A549 (cell line): ENCODE data around the gene SORL1-AS1.

Experiments used
- ATAC-seq, 2 experiments: fragments of 200-7000 bp in 1 of 2; fragments of >200 bp in 1 of 2; cut with Nextera tagmentation in 1 of 2; cut with Tn5 transposase in 1 of 2; 3 replicates each; pipeline versions ENCODE4 v1.8.0 to v1.9.1; 2018 to 2020; ENCODE audit warnings: mild to moderate bottlenecking in 1 of 2, moderate library complexity in 1 of 2
- CTCF ChIA-PET: fragments of 300-600 bp; sonication (Branson Sonifier 250); formaldehyde crosslinking; extraction: SDS; loops from one replicate; lab custom pipeline; 2021; ENCODE audit warnings: antibody characterized with exemption, inconsistent platforms; lab: Yijun Ruan, JAX
- POLR2A ChIA-PET: fragments of 350-600 bp; formaldehyde crosslinking; extraction: SDS; loops from one replicate; lab custom pipeline; 2021; ENCODE audit warnings: antibody characterized with exemption, inconsistent platforms; lab: Yijun Ruan, JAX
- DNase-seq, 2 experiments: peaks; one replicate each; pipeline versions ENCODE4 v3.0.0 to v3.0.0-alpha.2; 2011 to 2016; ENCODE audit warnings: low read depth in 1 of 2, low spot score in 1 of 2
- FAIRE-seq: peaks from 2 replicates; lab custom pipeline; 2011; peaks lifted over from hg19 to GRCh38; lab: Jason Lieb, UNC
- H3K27ac ChIP-seq, 2 experiments: fragments of >200 bp; sonication (Bioruptor Twin); formaldehyde crosslinking; 3 replicates each; pipeline ENCODE4 v1.5.1; 2016 to 2017
- H3K4me1 ChIP-seq: fragments of >200 bp; sonication (Bioruptor Twin); formaldehyde crosslinking; 3 replicates; pipeline ENCODE4 v1.6.1; 2016
- H3K4me2 ChIP-seq: fragments of >200 bp; sonication (Bioruptor Twin); formaldehyde crosslinking; 3 replicates; pipeline ENCODE4 v1.6.1; 2016
- H3K4me3 ChIP-seq: fragments of >200 bp; sonication (Bioruptor Twin); formaldehyde crosslinking; 3 replicates; pipeline ENCODE4 v1.5.1; 2016
- H3K9me3 ChIP-seq: fragments of >200 bp; sonication (Bioruptor Twin); formaldehyde crosslinking; 3 replicates; pipeline ENCODE4 v1.6.1; 2016
- BHLHE40 ChIP-seq: IDR thresholded peaks from 2 replicates; pipeline ENCODE4 v1.6.1; 2012; ENCODE audit warnings: low read depth, low read length, inconsistent platforms
- CHD4 ChIP-seq: fragments of 200-600 bp; sonication (generic); IDR thresholded peaks from 2 replicates; pipeline ENCODE4 v1.6.1; 2016; ENCODE audit warnings: antibody characterized with exemption, mild to moderate bottlenecking, borderline replicate concordance
- E2F6 ChIP-seq: IDR thresholded peaks from 2 replicates; pipeline ENCODE4 v1.6.1; 2012; ENCODE audit warnings: low read depth, borderline replicate concordance
- EP300 ChIP-seq, 2 experiments: fragments of >200 bp; sonication (Bioruptor Twin); formaldehyde crosslinking; IDR thresholded peaks; 2 replicates in 1 of 2; 3 replicates in 1 of 2; pipeline ENCODE4 v1.6.1; 2016 to 2017
- FOSB ChIP-seq: fragments of 250-450 bp; sonication (Bioruptor Pico); IDR thresholded peaks from 2 replicates; pipeline ENCODE4 v1.5.0; 2020; ENCODE audit warnings: mild to moderate bottlenecking, moderate library complexity
- GATA3 ChIP-seq: IDR thresholded peaks from 2 replicates; pipeline ENCODE4 v1.6.1; 2012; ENCODE audit warnings: borderline replicate concordance
- HES2 ChIP-seq: fragments of >200 bp; sonication (Bioruptor Twin); formaldehyde crosslinking; IDR thresholded peaks from 2 replicates; pipeline ENCODE4 v1.6.1; 2016
- HMGXB4 ChIP-seq: fragments of 250-450 bp; sonication (Bioruptor Pico); IDR thresholded peaks from 2 replicates; pipeline ENCODE4 v1.5.0; 2021; ENCODE audit warnings: mild to moderate bottlenecking, moderate library complexity, borderline replicate concordance
- HOXB13 ChIP-seq: fragments of 250-450 bp; sonication (Bioruptor Pico); IDR thresholded peaks from 2 replicates; pipeline ENCODE4 v1.5.0; 2020; ENCODE audit warnings: low read depth, mild to moderate bottlenecking, moderate library complexity
- HOXB5 ChIP-seq: fragments of 250-450 bp; sonication (Bioruptor Pico); IDR thresholded peaks from 2 replicates; pipeline ENCODE4 v1.5.0; 2020; ENCODE audit warnings: mild to moderate bottlenecking, moderate library complexity
- JUN ChIP-seq, 2 experiments: fragments of >200 bp; sonication (Bioruptor Twin); formaldehyde crosslinking; IDR thresholded peaks; 2 replicates in 1 of 2; 3 replicates in 1 of 2; pipeline ENCODE4 v1.6.1; 2016 to 2017
- JUNB ChIP-seq: fragments of >200 bp; sonication (Bioruptor Twin); formaldehyde crosslinking; IDR thresholded peaks from 2 replicates; pipeline ENCODE4 v1.6.1; 2016
- KDM1A ChIP-seq: fragments of 200-600 bp; sonication (generic); IDR thresholded peaks from 2 replicates; pipeline ENCODE4 v1.6.1; 2016; ENCODE audit warnings: low read depth, mild to moderate bottlenecking
- MAFK ChIP-seq: fragments of 450-650 bp; IDR thresholded peaks from 2 replicates; pipeline ENCODE4 v1.6.1; 2014; ENCODE audit not compliant: partially characterized antibody
- MYC ChIP-seq: IDR thresholded peaks from 2 replicates; pipeline ENCODE4 v1.6.1; 2012; ENCODE audit warnings: mild to moderate bottlenecking, inconsistent platforms, low read length, improper control_type of control experiment, borderline replicate concordance
- POLR2A ChIP-seq: IDR thresholded peaks from 2 replicates; pipeline ENCODE4 v1.6.1; 2012; ENCODE audit warnings: mild to moderate bottlenecking, low read length
- POLR2AphosphoS2 ChIP-seq: conservative IDR thresholded peaks from 2 replicates; pipeline ENCODE4 v1.6.1; 2012; ENCODE audit warnings: low read length, improper control_type of control experiment, inconsistent platforms
- RAD21 ChIP-seq, 2 experiments: fragments of >200 bp in 1 of 2; sonication (Bioruptor Twin) in 1 of 2; formaldehyde crosslinking in 1 of 2; IDR thresholded peaks in 1 of 2; conservative IDR thresholded peaks in 1 of 2; 2 replicates in 1 of 2; 3 replicates in 1 of 2; pipeline ENCODE4 v1.6.1; 2012 to 2018; ENCODE audit warnings: inconsistent platforms in 1 of 2
- RARB ChIP-seq: fragments of 250-450 bp; sonication (Bioruptor Pico); IDR thresholded peaks from 2 replicates; pipeline ENCODE4 v1.8.0; 2021; ENCODE audit warnings: mild to moderate bottlenecking, moderate library complexity
- RFX5 ChIP-seq: fragments of 450-650 bp; IDR thresholded peaks from 2 replicates; pipeline ENCODE4 v1.7.1; 2014; ENCODE audit warnings: antibody characterized with exemption, mild to moderate bottlenecking, moderate library complexity
- RNF2 ChIP-seq: fragments of 200-600 bp; sonication (generic); IDR thresholded peaks from 2 replicates; pipeline ENCODE4 v1.6.1; 2016; ENCODE audit warnings: low read depth, mild to moderate bottlenecking, antibody characterized with exemption, moderate library complexity, borderline replicate concordance
- SMC3 ChIP-seq: fragments of >200 bp; sonication (Bioruptor Twin); formaldehyde crosslinking; IDR thresholded peaks from 3 replicates; pipeline ENCODE4 v1.6.1; 2018; ENCODE audit warnings: inconsistent platforms
- TFCP2L1 ChIP-seq: fragments of 250-450 bp; sonication (Bioruptor Pico); IDR thresholded peaks from 2 replicates; pipeline ENCODE4 v1.5.0; 2021; ENCODE audit warnings: mild to moderate bottlenecking
- ZC3H11A ChIP-seq: fragments of 450-650 bp; IDR thresholded peaks from 2 replicates; pipeline ENCODE4 v1.6.1; 2014; ENCODE audit warnings: antibody characterized with exemption, mild to moderate bottlenecking
- ZNF302 ChIP-seq: fragments of 250-450 bp; sonication (Bioruptor Pico); IDR thresholded peaks from 2 replicates; pipeline ENCODE4 v1.9.0; 2021; ENCODE audit warnings: inconsistent platforms, mild to moderate bottlenecking, moderate library complexity
- whole genome bisulfite sequencing: methylation state at CpG from one replicate; pipeline ENCODE4 v1.1.6; 2017; ENCODE audit errors: missing lambda C conversion rate; 5-methylcytosine and 5-hydroxymethylcytosine counted together
- TF ChIP-seq, protein P1 (sequence below): fragments of 450-650 bp; IDR thresholded peaks from 2 replicates; pipeline ENCODE4 v1.6.1; 2014; ENCODE audit warnings: antibody characterized with exemption

The SORL1-AS1 gene

GRCh38 chr11:121439337-121439736 lies 13.4 kb downstream of the SORL1-AS1 start:
- WGBS = 69% methylated on average over 4 of the region's 4 CpGs
- ChIA-PET CTCF (no interaction called here), POLR2A (no interaction called here)

DNA sequence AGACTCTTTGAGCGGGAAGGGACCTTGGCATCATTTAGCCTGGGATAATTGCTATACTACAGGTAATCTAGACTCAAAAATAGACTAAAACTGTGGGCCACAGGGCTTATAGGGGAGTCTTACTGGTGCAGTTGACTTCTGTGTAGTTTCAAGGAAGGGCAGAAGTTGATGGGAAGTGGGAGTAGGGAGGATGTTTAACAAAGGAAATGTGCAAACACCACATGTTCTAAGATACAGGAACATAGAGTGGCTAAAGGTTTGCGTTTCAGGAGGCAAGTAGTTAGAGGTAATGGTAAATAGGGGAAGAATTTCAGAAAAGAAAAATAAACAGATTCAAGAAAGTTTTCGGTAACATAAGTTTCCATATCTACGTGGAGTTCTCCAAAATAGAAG lies 15.1 kb downstream of the SORL1-AS1 start:
- ATAC-seq (no peak), FAIRE-seq (no peak), DNase-seq (no peak)
- H3K27ac ChIP-seq = no peak overlapping the region
- ChIA-PET CTCF (no interaction called here), POLR2A (no interaction called here)
- H3K9me3 ChIP-seq = no peaks in the 10 kb centered on the region
- no peak overlapping the region for H3K4me3 ChIP-seq
- 66% methylated on average over 4 of the region's 4 CpGs for WGBS
- H3K4me1 ChIP-seq = no peaks in the 10 kb centered on the region
- TF ChIP-seq BHLHE40 (no peak), RNF2 (no peak), ZNF302 (CRISPR knock-in tag) (no peak), HOXB5 (no peak), KDM1A (no peak)
- no peak overlapping the region for H3K4me2 ChIP-seq

More at GRCh38 chr11:121439337-121439736, 13.4 kb downstream of the SORL1-AS1 start:
- DNase-seq = no peak
- H3K4me1 ChIP-seq = no peaks in the 10 kb centered on the region
- no peak for TF ChIP-seq HMGXB4
- TF ChIP-seq MAFK = no peak
- no peak for TF ChIP-seq E2F6
- TF ChIP-seq HOXB13 (CRISPR knock-in tag) = no peak
- no peak for TF ChIP-seq TFCP2L1 (CRISPR knock-in tag)
- no peak for TF ChIP-seq SMC3
- no peak for TF ChIP-seq HES2
- no peak for TF ChIP-seq RFX5
- no peak overlapping the region for H3K4me3 ChIP-seq
- H3K27ac ChIP-seq = no peak overlapping the region
- H3K4me2 ChIP-seq = no peak overlapping the region
- H3K9me3 ChIP-seq = no peaks in the 10 kb centered on the region
- FAIRE-seq = no peak
- no peak for ATAC-seq

DNA sequence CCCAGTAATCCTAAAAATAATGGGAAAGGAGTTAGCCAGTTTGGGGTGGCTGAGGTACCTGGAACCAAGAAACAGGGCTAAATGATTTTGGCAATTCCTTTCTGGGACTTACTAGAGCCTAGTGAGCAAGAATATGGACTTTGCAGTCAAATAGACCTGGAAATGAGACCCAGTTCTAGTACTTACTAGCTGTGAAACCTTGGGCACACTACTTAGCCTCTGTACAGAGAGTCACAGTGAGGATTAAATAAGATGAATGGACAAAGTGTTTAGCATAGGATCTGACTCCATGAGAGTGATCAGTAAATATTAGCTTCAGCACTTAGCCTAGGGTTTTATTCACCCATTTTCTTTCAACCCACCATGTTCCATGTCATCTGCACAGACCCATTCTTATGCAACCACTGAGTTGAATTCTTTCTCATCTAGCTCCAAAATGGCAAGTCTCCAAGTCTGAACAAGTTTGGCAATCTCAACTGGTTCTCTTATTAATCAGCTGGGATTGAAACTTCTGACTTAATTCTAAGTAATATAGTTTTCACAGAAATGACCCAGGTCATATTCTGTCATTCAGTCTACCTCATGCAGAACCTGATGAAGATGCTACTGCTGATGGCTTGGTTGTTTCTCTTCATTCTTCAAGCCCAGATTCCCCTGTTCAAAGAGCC lies 15.6 kb downstream of the SORL1-AS1 start:
- CTCF ChIA-PET = no interaction called here
- Histone ChIP-seq H3K27ac (no peak overlapping the region), H3K4me1 (no peaks in the 10 kb centered on the region), H3K9me3 (no peaks in the 10 kb centered on the region), H3K4me3 (no peak overlapping the region), H3K4me2 (no peak overlapping the region)
- POLR2A ChIA-PET = no interaction called here
- TF ChIP-seq GATA3 (no peak), HOXB13 (CRISPR knock-in tag) (no peak), HES2 (no peak), RARB (CRISPR knock-in tag) (no peak), FOSB (CRISPR knock-in tag) (no peak), POLR2A (no peak), RAD21 (conservative IDR thresholded peaks at IDR 0.05 in 1 of 2, IDR thresholded peaks at IDR 0.05 in 1 of 2) (no peak), MYC (no peak), RNF2 (no peak), ZC3H11A (no peak), CHD4 (no peak), POLR2AphosphoS2 (no peak), RFX5 (no peak), JUN (IDR thresholded peaks at IDR 0.05) (no peak), EP300 (IDR thresholded peaks at IDR 0.05) (no peak), JUNB (no peak)
- TF ChIP-seq, protein P1, sequence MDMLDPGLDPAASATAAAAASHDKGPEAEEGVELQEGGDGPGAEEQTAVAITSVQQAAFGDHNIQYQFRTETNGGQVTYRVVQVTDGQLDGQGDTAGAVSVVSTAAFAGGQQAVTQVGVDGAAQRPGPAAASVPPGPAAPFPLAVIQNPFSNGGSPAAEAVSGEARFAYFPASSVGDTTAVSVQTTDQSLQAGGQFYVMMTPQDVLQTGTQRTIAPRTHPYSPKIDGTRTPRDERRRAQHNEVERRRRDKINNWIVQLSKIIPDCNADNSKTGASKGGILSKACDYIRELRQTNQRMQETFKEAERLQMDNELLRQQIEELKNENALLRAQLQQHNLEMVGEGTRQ = no peak
- FAIRE-seq (no peak), DNase-seq (no peak), ATAC-seq (no peak)
